ENCODE measurements around the gene SH2D7.

DNA sequence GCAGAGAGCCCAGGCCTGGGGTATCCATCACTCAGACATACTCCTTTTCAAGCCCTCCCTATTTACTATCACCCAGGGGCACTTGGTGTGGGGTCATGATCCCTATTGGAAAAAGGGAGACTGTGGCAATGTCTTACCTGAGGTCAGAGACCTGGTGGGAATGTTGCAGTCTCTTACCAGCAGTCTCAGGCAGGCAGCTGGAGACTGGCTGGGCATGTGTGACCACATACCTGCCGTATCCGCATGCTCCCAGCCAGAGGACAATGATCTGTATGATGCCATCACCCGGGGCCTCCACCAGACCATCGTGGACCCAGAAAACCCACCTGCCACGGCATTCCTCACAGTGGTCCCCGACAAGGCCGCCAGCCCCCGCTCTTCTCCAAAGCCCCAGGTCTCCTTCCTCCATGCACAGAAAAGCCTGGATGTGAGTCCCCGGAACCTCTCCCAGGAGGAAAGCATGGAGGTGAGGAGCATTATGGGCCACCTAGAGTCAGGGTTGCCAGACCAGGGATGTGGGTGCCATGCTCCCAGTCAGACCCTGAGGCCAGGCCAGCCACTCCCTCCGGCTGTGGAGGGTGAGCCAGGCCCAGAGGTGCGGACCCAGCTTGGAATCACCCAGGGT lies 5.9 kb downstream of the SH2D7 start:
- TF ChIP-seq, protein P1, sequence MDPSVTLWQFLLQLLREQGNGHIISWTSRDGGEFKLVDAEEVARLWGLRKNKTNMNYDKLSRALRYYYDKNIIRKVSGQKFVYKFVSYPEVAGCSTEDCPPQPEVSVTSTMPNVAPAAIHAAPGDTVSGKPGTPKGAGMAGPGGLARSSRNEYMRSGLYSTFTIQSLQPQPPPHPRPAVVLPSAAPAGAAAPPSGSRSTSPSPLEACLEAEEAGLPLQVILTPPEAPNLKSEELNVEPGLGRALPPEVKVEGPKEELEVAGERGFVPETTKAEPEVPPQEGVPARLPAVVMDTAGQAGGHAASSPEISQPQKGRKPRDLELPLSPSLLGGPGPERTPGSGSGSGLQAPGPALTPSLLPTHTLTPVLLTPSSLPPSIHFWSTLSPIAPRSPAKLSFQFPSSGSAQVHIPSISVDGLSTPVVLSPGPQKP (IDR thresholded peaks at IDR 0.05; ENCODE audit: low read depth, low read length), result no peak
- TF ChIP-seq, protein P2, sequence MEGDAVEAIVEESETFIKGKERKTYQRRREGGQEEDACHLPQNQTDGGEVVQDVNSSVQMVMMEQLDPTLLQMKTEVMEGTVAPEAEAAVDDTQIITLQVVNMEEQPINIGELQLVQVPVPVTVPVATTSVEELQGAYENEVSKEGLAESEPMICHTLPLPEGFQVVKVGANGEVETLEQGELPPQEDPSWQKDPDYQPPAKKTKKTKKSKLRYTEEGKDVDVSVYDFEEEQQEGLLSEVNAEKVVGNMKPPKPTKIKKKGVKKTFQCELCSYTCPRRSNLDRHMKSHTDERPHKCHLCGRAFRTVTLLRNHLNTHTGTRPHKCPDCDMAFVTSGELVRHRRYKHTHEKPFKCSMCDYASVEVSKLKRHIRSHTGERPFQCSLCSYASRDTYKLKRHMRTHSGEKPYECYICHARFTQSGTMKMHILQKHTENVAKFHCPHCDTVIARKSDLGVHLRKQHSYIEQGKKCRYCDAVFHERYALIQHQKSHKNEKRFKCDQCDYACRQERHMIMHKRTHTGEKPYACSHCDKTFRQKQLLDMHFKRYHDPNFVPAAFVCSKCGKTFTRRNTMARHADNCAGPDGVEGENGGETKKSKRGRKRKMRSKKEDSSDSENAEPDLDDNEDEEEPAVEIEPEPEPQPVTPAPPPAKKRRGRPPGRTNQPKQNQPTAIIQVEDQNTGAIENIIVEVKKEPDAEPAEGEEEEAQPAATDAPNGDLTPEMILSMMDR (IDR thresholded peaks at IDR 0.05), result no peak
- TF ChIP-seq MAZ (IDR thresholded peaks at IDR 0.05; ENCODE audit: borderline replicate concordance, low read depth, low read length) (no peak), USF2 (IDR thresholded peaks at IDR 0.05) (no peak), POLR2A (IDR thresholded peaks at IDR 0.05; ENCODE audit: low read length) (no peak), HOXB13 (CRISPR knock-in tag; IDR thresholded peaks at IDR 0.05; ENCODE audit: low read depth) (no peak), RAD21 (conservative IDR thresholded peaks at IDR 0.05 in 1 of 2, IDR thresholded peaks at IDR 0.05 in 1 of 2) (no peak)
- TF ChIP-seq, protein P3, sequence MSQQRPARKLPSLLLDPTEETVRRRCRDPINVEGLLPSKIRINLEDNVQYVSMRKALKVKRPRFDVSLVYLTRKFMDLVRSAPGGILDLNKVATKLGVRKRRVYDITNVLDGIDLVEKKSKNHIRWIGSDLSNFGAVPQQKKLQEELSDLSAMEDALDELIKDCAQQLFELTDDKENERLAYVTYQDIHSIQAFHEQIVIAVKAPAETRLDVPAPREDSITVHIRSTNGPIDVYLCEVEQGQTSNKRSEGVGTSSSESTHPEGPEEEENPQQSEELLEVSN (IDR thresholded peaks at IDR 0.05; ENCODE audit: borderline replicate concordance, low read depth), result no peak
- TF ChIP-seq, protein P4, sequence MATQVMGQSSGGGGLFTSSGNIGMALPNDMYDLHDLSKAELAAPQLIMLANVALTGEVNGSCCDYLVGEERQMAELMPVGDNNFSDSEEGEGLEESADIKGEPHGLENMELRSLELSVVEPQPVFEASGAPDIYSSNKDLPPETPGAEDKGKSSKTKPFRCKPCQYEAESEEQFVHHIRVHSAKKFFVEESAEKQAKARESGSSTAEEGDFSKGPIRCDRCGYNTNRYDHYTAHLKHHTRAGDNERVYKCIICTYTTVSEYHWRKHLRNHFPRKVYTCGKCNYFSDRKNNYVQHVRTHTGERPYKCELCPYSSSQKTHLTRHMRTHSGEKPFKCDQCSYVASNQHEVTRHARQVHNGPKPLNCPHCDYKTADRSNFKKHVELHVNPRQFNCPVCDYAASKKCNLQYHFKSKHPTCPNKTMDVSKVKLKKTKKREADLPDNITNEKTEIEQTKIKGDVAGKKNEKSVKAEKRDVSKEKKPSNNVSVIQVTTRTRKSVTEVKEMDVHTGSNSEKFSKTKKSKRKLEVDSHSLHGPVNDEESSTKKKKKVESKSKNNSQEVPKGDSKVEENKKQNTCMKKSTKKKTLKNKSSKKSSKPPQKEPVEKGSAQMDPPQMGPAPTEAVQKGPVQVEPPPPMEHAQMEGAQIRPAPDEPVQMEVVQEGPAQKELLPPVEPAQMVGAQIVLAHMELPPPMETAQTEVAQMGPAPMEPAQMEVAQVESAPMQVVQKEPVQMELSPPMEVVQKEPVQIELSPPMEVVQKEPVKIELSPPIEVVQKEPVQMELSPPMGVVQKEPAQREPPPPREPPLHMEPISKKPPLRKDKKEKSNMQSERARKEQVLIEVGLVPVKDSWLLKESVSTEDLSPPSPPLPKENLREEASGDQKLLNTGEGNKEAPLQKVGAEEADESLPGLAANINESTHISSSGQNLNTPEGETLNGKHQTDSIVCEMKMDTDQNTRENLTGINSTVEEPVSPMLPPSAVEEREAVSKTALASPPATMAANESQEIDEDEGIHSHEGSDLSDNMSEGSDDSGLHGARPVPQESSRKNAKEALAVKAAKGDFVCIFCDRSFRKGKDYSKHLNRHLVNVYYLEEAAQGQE (IDR thresholded peaks at IDR 0.05), result no peak

Measured in A549 (cell line).